Hepatocyte (in vitro differentiated cells): ENCODE results near the gene LSM6.

Experiments
- EZH2 ChIP-seq: fragments of 200-600 bp; sonication (generic); IDR thresholded peaks from 2 replicates; pipeline ENCODE4 v1.6.1; 2016; ENCODE audit warnings: antibody characterized with exemption, mild to moderate bottlenecking, borderline replicate concordance
- TF ChIP-seq, protein P1 (sequence below): fragments of 200-600 bp; sonication (generic); IDR thresholded peaks from 2 replicates; pipeline ENCODE4 v1.5.1; 2016; ENCODE audit warnings: antibody characterized with exemption, mild to moderate bottlenecking; ENCODE audit not compliant: poor library complexity

DNA sequence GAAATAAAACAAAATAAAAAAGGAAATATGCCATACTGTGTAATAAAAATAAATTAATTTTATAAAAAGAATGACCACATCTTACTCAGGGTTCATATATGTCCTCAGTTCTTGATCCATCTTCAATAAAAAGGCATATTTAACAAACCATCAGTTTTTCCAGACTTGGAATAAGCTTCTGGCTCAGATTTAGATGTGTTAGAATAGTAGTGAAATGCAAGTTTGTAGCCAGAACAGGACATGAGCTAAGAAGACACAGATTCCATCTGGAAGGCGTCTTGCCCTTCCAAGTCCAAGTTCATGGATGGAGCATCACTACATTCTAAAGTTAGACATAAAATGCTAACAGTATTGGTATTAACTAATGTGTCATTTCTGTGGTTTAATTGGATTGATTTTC, 10.3 kb upstream of the LSM6 start:
- TF ChIP-seq, protein P1, sequence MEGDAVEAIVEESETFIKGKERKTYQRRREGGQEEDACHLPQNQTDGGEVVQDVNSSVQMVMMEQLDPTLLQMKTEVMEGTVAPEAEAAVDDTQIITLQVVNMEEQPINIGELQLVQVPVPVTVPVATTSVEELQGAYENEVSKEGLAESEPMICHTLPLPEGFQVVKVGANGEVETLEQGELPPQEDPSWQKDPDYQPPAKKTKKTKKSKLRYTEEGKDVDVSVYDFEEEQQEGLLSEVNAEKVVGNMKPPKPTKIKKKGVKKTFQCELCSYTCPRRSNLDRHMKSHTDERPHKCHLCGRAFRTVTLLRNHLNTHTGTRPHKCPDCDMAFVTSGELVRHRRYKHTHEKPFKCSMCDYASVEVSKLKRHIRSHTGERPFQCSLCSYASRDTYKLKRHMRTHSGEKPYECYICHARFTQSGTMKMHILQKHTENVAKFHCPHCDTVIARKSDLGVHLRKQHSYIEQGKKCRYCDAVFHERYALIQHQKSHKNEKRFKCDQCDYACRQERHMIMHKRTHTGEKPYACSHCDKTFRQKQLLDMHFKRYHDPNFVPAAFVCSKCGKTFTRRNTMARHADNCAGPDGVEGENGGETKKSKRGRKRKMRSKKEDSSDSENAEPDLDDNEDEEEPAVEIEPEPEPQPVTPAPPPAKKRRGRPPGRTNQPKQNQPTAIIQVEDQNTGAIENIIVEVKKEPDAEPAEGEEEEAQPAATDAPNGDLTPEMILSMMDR: no peak
- no peak for TF ChIP-seq EZH2
